ENCODE results near the gene NKAIN2.

GRCh38 chr6:124283486-124283885 is 479.8 kb downstream of the NKAIN2 start:
- TF ChIP-seq CTCF (IDR thresholded peaks at IDR 0.05; ENCODE audit: low read length): no peak
- TF ChIP-seq EZH2 (optimal IDR thresholded peaks at IDR 0.05; ENCODE audit: low read depth, low read length): no peak
- no peak for TF ChIP-seq EZH2phosphoT487 (IDR thresholded peaks at IDR 0.05; ENCODE audit: low read length)
